Fibroblast of lung (primary cell): Measurements from ENCODE around the gene STXBP5.

ENCODE experiments used
- CTCF ChIP-seq, 2 donors: IDR thresholded peaks in 1 of 2; conservative IDR thresholded peaks in 1 of 2; 1 replicate in 1 of 2; 2 replicates in 1 of 2; pipeline ENCODE4 v1.5.1; 2011 to 2012; ENCODE audit warnings: low read length in 2 of 2, control low read depth in 1 of 2, inconsistent platforms in 1 of 2, low read depth in 1 of 2, mild to moderate bottlenecking in 1 of 2
- EZH2 ChIP-seq: IDR thresholded peaks from 2 replicates; pipeline ENCODE4 v1.5.1; 2012; ENCODE audit warnings: low read length, control low read depth, mild to moderate bottlenecking; ENCODE audit errors: missing control alignments

GRCh38 chr6:147207351-147207750 is 3.1 kb downstream of the STXBP5 start:
- TF ChIP-seq CTCF (conservative IDR thresholded peaks at IDR 0.05 in 1 of 2, IDR thresholded peaks at IDR 0.05 in 1 of 2; ENCODE audit: low read depth in 1 of 2, low read length in 2 of 2) (no peak), EZH2 (no peak)
